Stimulated activated effector memory CD8-positive, alpha-beta T cell treated with anti-CD3 and anti-CD28 coated beads, Interleukin-12 subunit alpha, Interleukin-12 subunit beta, amount 100 ng/mL, for 72 hours (primary cell): ENCODE data around the gene HSFX1.
A peak's percentile ranks its signal among the peaks of the same experiment; 100 is the strongest.
"Not testable (repeated sequence)": the region's sequence is repeated elsewhere in the genome, so short reads cannot be mapped to it uniquely, and the experiment has no call there.

Source experiments
- ATAC-seq: fragments of 150-1000 bp; cut with Tn5 transposase; 2 replicates; pipeline ENCODE4 v1.10.0; 2021
- DNase-seq, 2 donors: peaks; one replicate each; pipeline ENCODE4 v3.0.0; 2021 to 2022; ENCODE audit warnings: low spot score in 2 of 2
- H3K27ac Mint-ChIP-seq: one replicate; pipeline ENCODE4 v1.8.0; 2022; ENCODE audit warnings: mild to moderate bottlenecking, mixed read lengths
- H3K36me3 Mint-ChIP-seq: one replicate; pipeline ENCODE4 v1.8.0; 2022; ENCODE audit warnings: mild to moderate bottlenecking, mixed read lengths
- H3K4me1 Mint-ChIP-seq: one replicate; pipeline ENCODE4 v1.8.0; 2022; ENCODE audit warnings: mixed read lengths
- H3K4me3 Mint-ChIP-seq: one replicate; pipeline ENCODE4 v1.8.0; 2022; ENCODE audit warnings: mild to moderate bottlenecking, mixed read lengths
- H3K9me3 Mint-ChIP-seq: one replicate; pipeline ENCODE4 v1.8.0; 2022; ENCODE audit warnings: mixed read lengths

HSFX1 gene

GRCh38 chrX:149781727-149782126, 7.9 kb downstream of the HSFX1 start, which contains the start of gene MAGEA9:
MAGEA9 (plus strand) TSS chrX:149781930; CDS start chrX:149786211, 4,281 bp downstream.
- H3K9me3 Mint-ChIP-seq, H3K4me3 Mint-ChIP-seq, H3K4me1 Mint-ChIP-seq, H3K27ac Mint-ChIP-seq, ATAC-seq, DNase-seq, H3K36me3 Mint-ChIP-seq: not testable (repeated sequence)

GRCh38 chrX:149795531-149795930, 21.7 kb downstream of the HSFX1 start:
- H3K4me3 Mint-ChIP-seq, H3K9me3 Mint-ChIP-seq, DNase-seq, H3K27ac Mint-ChIP-seq, H3K36me3 Mint-ChIP-seq: not testable (repeated sequence)
- peak; percentile 100 for ATAC-seq
- peaks cover 20% of the 10 kb centered on the region for H3K4me1 Mint-ChIP-seq

- Mint-ChIP-seq H3K27ac (peak overlapping the region; percentile 48), H3K4me3 (no peak overlapping the region), H3K9me3 (no peaks in the 10 kb centered on the region), H3K36me3 (no peaks in the 10 kb centered on the region), H3K4me1 (peaks cover 20% of the 10 kb centered on the region)
- no peak for DNase-seq
- ATAC-seq: no peak
Measured at GRCh38 chrX:149799095-149799714, 25.3 kb downstream of the HSFX1 start.

- no peak overlapping the region for H3K27ac Mint-ChIP-seq
- peaks cover 20% of the 10 kb centered on the region for H3K4me1 Mint-ChIP-seq
- H3K36me3 Mint-ChIP-seq: no peaks in the 10 kb centered on the region
- no peak for ATAC-seq
- H3K4me3 Mint-ChIP-seq: no peak overlapping the region
- H3K9me3 Mint-ChIP-seq: no peaks in the 10 kb centered on the region
- DNase-seq: no peak
Measured at GRCh38 chrX:149799938-149800337, 26.1 kb downstream of the HSFX1 start.

GRCh38 chrX:149803458-149804062, 29.7 kb downstream of the HSFX1 start:
- ATAC-seq (no peak), DNase-seq (no peak)
- no peak overlapping the region for H3K4me3 Mint-ChIP-seq
- no peaks in the 10 kb centered on the region for H3K9me3 Mint-ChIP-seq
- peaks cover 12% of the 10 kb centered on the region for H3K4me1 Mint-ChIP-seq
- H3K36me3 Mint-ChIP-seq: no peaks in the 10 kb centered on the region
- no peak overlapping the region for H3K27ac Mint-ChIP-seq

- ATAC-seq (no peak), DNase-seq (no peak)
- Mint-ChIP-seq H3K4me1 (peaks cover 12% of the 10 kb centered on the region), H3K9me3 (no peaks in the 10 kb centered on the region), H3K27ac (no peak overlapping the region), H3K4me3 (no peak overlapping the region), H3K36me3 (no peaks in the 10 kb centered on the region)
Measured at GRCh38 chrX:149804102-149804501, 30.2 kb downstream of the HSFX1 start.

GRCh38 chrX:149807747-149808458, 34.0 kb downstream of the HSFX1 start:
- DNase-seq: no peak
- no peaks in the 10 kb centered on the region for H3K36me3 Mint-ChIP-seq
- no peak for ATAC-seq
- no peak overlapping the region for H3K4me3 Mint-ChIP-seq
- H3K9me3 Mint-ChIP-seq: no peaks in the 10 kb centered on the region
- H3K27ac Mint-ChIP-seq: no peak overlapping the region
- no peaks in the 10 kb centered on the region for H3K4me1 Mint-ChIP-seq

- Mint-ChIP-seq H3K27ac (no peak overlapping the region), H3K36me3 (no peaks in the 10 kb centered on the region), H3K4me3 (no peak overlapping the region), H3K9me3 (no peaks in the 10 kb centered on the region), H3K4me1 (peaks cover 6% of the 10 kb centered on the region)
- DNase-seq (no peak), ATAC-seq (peak; percentile 47)
Measured at GRCh38 chrX:149818652-149819051, 44.8 kb downstream of the HSFX1 start.

GRCh38 chrX:149819371-149819770, 45.5 kb downstream of the HSFX1 start:
- Mint-ChIP-seq H3K4me1 (peaks cover 6% of the 10 kb centered on the region), H3K4me3 (no peak overlapping the region), H3K27ac (no peak overlapping the region), H3K36me3 (no peaks in the 10 kb centered on the region), H3K9me3 (no peaks in the 10 kb centered on the region)
- no peak for ATAC-seq
- DNase-seq: no peak

- no peaks in the 10 kb centered on the region for H3K9me3 Mint-ChIP-seq
- peaks cover 8% of the 10 kb centered on the region for H3K36me3 Mint-ChIP-seq
- peak; percentile 19 to 56 for DNase-seq
- peaks cover 45% of the 10 kb centered on the region for H3K4me1 Mint-ChIP-seq
- no peak for ATAC-seq
- no peak overlapping the region for H3K27ac Mint-ChIP-seq
- no peak overlapping the region for H3K4me3 Mint-ChIP-seq
Measured at GRCh38 chrX:149825424-149825823, 51.6 kb downstream of the HSFX1 start.
